Measurements from ENCODE around the gene OLIG1. TPM values are rescaled to one million over a fixed set of nuclear protein-coding genes. Genes with fewer than 3 reads are reported as not detected.

Gene OLIG1
- total RNA-seq, 4 donors from 2014 or later, result 1.4 TPM; not detected in 2

DNA sequence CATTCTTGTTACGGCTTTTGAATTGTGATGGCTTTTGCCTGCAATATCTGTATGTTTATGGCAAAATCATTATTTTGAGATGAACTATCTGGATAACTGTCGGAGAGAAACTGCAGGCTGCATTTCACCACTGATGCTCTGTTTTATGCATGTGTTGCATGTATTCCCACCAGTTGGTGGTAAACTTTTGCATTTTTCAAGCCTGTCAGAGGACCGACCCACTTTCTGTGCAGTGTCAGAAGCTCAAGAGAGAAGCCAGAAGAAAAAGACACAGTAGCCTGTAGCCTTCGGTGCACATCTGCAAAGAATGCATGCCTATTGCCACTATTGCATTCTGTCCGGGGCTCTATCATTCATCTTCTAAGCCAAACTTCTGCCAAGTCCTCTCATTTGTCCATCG lies 41.6 kb downstream of the OLIG1 start:
- H3K27me3 ChIP-seq, result peaks cover 42 to 59% (median 51%) of the 10 kb centered on the region in 3 donors

DNA sequence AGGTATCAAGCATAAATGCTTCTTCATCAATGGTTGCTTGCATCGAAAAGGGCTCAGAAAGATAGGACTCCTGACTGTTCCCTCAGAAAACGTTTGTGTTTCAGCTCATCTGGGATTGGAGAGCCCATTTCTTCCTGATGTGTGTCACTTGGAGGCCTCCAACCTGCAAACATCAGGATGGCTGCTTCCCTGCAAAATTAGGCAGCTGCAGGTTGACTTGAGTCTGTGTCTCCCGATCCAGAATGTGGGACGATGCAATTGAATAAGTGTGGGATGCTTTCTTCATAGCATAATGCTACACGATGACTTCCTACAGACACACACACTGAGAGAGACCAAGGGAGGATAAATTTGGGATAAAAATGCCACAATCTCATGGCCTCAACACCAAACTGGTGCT lies 42.2 kb downstream of the OLIG1 start:
- H3K27me3 ChIP-seq, result peaks cover 42 to 62% (median 51%) of the 10 kb centered on the region in 3 donors

More for the DNA sequence above, 41.6 kb downstream of the OLIG1 start:
- no peak overlapping the region for H3K4me3 ChIP-seq
- peaks cover 0 to 4% of the 10 kb centered on the region in 2 donors for H3K4me1 ChIP-seq
- no peaks in the 10 kb centered on the region for H3K9me3 ChIP-seq
- no peak for DNase-seq
- ATAC-seq, result no peak
- H3K36me3 ChIP-seq, result no peaks in the 10 kb centered on the region
- H3K27ac ChIP-seq, result no peak overlapping the region
- TF ChIP-seq, protein P1, sequence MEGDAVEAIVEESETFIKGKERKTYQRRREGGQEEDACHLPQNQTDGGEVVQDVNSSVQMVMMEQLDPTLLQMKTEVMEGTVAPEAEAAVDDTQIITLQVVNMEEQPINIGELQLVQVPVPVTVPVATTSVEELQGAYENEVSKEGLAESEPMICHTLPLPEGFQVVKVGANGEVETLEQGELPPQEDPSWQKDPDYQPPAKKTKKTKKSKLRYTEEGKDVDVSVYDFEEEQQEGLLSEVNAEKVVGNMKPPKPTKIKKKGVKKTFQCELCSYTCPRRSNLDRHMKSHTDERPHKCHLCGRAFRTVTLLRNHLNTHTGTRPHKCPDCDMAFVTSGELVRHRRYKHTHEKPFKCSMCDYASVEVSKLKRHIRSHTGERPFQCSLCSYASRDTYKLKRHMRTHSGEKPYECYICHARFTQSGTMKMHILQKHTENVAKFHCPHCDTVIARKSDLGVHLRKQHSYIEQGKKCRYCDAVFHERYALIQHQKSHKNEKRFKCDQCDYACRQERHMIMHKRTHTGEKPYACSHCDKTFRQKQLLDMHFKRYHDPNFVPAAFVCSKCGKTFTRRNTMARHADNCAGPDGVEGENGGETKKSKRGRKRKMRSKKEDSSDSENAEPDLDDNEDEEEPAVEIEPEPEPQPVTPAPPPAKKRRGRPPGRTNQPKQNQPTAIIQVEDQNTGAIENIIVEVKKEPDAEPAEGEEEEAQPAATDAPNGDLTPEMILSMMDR (IDR thresholded peaks at IDR 0.05 in 4 of 5, conservative IDR thresholded peaks at IDR 0.05 in 1 of 5), result no peak
- no peak for TF ChIP-seq POLR2A (IDR thresholded peaks at IDR 0.05)
- intact Hi-C loops (cut with DNase I; ENCODE audit: low total_unique reads) (no loop called here), in situ Hi-C loops (cut with MboI; ENCODE audit: low sequenced_read_pairs in 4 of 4) (no loop called here)

DNA sequence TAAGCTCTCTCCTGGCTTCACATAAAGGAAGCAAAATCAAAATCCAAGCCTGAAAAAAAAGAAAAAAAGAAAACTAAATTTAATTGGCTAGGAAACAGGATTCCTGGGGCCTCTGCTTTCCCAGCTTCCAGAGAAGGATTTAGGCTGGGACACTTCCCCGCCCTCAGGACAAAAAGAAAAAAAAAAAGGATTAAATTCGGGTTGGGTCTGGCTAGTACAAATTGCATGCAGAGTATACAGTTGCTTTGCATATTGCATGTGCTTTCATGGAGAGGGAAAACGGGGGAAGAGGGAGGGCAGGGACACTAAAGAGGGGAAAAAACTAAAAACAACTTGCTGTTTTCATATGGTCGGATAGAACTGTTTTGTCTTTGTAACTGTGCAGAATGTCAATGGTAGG lies 42.7 kb downstream of the OLIG1 start:
- no peak for ATAC-seq

More for the DNA sequence above, 42.2 kb downstream of the OLIG1 start:
- in situ Hi-C loops (cut with MboI; ENCODE audit: low sequenced_read_pairs in 4 of 4) (no loop called here), intact Hi-C loops (cut with DNase I; ENCODE audit: low total_unique reads) (no loop called here)
- Histone ChIP-seq H3K4me3 (no peak overlapping the region), H3K36me3 (no peaks in the 10 kb centered on the region), H3K27ac (no peak overlapping the region), H3K9me3 (no peaks in the 10 kb centered on the region), H3K4me1 (peaks cover 0 to 4% of the 10 kb centered on the region in 2 donors)
- TF ChIP-seq, protein P1 (IDR thresholded peaks at IDR 0.05 in 4 of 5, conservative IDR thresholded peaks at IDR 0.05 in 1 of 5), result no peak
- TF ChIP-seq POLR2A (IDR thresholded peaks at IDR 0.05), result no peak
- DNase-seq (no peak), ATAC-seq (no peak)

DNA sequence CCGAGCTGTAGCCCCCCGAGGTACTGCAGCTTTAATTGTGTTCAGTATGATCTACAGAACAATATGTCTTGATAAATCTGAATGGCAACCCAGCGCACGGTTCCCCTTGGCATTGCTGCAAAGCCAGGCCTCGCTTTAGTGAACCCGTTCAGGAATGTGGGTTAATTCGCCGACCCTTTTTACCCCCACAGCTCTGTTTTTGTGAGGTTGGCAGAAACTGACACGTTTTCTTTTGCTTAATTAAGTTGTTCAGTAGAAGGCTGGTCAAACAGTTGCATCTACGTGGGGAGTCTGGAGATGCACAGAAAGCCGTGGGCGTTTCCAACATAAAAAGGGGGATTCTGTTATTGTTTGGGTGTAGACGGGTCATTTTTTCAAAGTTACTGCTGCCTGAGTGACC lies 43.2 kb downstream of the OLIG1 start:
- ATAC-seq (no peak), DNase-seq (no peak)
- intact Hi-C loops (cut with DNase I; ENCODE audit: low total_unique reads), result no loop called here
- no peak for TF ChIP-seq POLR2A (IDR thresholded peaks at IDR 0.05)
- TF ChIP-seq, protein P1 (IDR thresholded peaks at IDR 0.05 in 4 of 5, conservative IDR thresholded peaks at IDR 0.05 in 1 of 5), result no peak
- H3K9me3 ChIP-seq, result no peaks in the 10 kb centered on the region
- H3K36me3 ChIP-seq, result no peaks in the 10 kb centered on the region
- peaks cover 0 to 4% of the 10 kb centered on the region in 2 donors for H3K4me1 ChIP-seq
- no peak overlapping the region for H3K4me3 ChIP-seq
- H3K27ac ChIP-seq, result no peak overlapping the region
- in situ Hi-C loops (cut with MboI; ENCODE audit: low sequenced_read_pairs in 4 of 4), result no loop called here
- H3K27me3 ChIP-seq, result peaks cover 35 to 58% (median 46%) of the 10 kb centered on the region in 3 donors

More for the DNA sequence above, 42.7 kb downstream of the OLIG1 start:
- Histone ChIP-seq H3K4me3 (no peak overlapping the region), H3K27me3 (peaks cover 40 to 62% (median 46%) of the 10 kb centered on the region in 3 donors), H3K9me3 (no peaks in the 10 kb centered on the region), H3K4me1 (peaks cover 0 to 4% of the 10 kb centered on the region in 2 donors), H3K36me3 (no peaks in the 10 kb centered on the region), H3K27ac (no peak overlapping the region)
- TF ChIP-seq, protein P1 (IDR thresholded peaks at IDR 0.05 in 4 of 5, conservative IDR thresholded peaks at IDR 0.05 in 1 of 5), result no peak
- TF ChIP-seq POLR2A (IDR thresholded peaks at IDR 0.05), result no peak
- in situ Hi-C loops (cut with MboI; ENCODE audit: low sequenced_read_pairs in 4 of 4) (no loop called here), intact Hi-C loops (cut with DNase I; ENCODE audit: low total_unique reads) (no loop called here)
- DNase-seq, result no peak

DNA sequence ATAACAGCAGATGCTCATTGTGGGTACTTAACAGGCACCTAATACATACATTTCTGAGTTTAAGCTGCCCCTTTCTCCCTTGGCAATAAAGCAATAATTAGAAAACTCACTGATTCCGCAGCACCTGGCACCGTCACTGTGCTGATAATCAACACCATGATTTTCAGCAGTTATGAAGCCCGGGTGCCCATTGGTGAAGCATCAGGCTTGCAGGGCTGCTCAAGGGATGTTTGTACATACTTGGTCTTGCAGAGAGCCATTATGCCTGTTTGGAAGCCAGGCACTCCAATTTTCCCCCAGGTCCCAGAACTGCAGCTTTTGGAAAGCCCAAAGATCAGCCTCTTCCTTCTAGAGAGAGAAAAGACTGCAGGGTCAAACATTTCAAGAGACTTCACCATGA lies 44.3 kb downstream of the OLIG1 start:
- TF ChIP-seq, protein P1 (IDR thresholded peaks at IDR 0.05 in 4 of 5, conservative IDR thresholded peaks at IDR 0.05 in 1 of 5), result no peak
- no peak for TF ChIP-seq POLR2A (IDR thresholded peaks at IDR 0.05)
- H3K27me3 ChIP-seq, result peaks cover 25 to 50% (median 35%) of the 10 kb centered on the region in 3 donors
- peaks cover 0 to 4% of the 10 kb centered on the region in 2 donors for H3K4me1 ChIP-seq
- in situ Hi-C loops (cut with MboI; ENCODE audit: low sequenced_read_pairs in 4 of 4), result no loop called here
- intact Hi-C loops (cut with DNase I; ENCODE audit: low total_unique reads), result no loop called here
- no peak for DNase-seq
- H3K27ac ChIP-seq, result no peak overlapping the region
- H3K9me3 ChIP-seq, result no peaks in the 10 kb centered on the region
- no peaks in the 10 kb centered on the region for H3K36me3 ChIP-seq
- ATAC-seq, result no peak
- no peak overlapping the region for H3K4me3 ChIP-seq

Measured in gastrocnemius medialis (tissue), 4 donors.